NOMO-1 (cell line): ENCODE measurements around the gene RASGRP2.

ENCODE experiments used
- DNase-seq, 2 experiments: peaks; one replicate each; lab custom pipeline; 2025; ENCODE audit not compliant: unreplicated experiment in 2 of 2; lab: John Stamatoyannopoulos, UW

RASGRP2 gene

DNA sequence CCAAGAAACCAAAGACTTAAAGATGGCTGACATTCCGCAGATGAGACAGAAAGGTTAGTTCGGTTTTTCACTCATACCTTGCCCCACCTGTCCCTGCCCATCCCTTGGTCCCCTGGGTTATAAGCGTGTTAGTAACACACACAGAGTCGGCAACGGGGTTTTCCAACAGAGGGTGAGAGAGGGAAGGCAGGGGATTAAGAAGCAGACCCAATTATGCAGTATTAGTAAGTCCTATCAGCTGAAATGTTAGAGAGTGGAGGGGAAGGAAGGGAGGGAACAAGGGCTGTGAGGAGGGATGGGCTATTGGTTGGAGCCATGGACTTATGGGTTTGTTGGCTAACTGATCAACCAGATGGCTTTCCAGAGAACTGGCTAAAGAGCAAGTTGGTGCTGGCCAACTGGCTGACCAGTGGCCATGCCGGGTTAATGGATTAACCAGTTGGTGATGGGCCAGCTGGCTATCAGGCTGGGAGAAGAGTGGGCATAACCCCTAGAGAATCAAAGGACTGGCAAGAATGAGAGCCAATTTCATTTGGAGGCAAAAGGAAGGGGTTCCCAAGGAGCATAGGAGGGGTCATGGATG, 66.4 kb downstream of the RASGRP2 start:
- no peak for DNase-seq
